Bronchial epithelial cell (primary cell): ENCODE measurements around the gene DLGAP1. TPM values are rescaled to one million over a fixed set of nuclear protein-coding genes. Genes with fewer than 3 reads are reported as not detected.

Experiments
- DNase-seq: peaks from one replicate; pipeline ENCODE4 v3.0.0-alpha.2; 2010; ENCODE audit warnings: low read depth
- FAIRE-seq: peaks from 2 replicates; lab custom pipeline; 2011; peaks lifted over from hg19 to GRCh38; lab: Jason Lieb, UNC
- H3K27me3 ChIP-seq: 2 replicates; pipeline ENCODE4 v1.5.1; 2011; ENCODE audit warnings: low read length; ENCODE audit not compliant: control insufficient read depth, insufficient read depth
- H3K36me3 ChIP-seq: 2 replicates; pipeline ENCODE4 v1.5.1; 2011; ENCODE audit warnings: low read length; ENCODE audit not compliant: control insufficient read depth, insufficient read depth
- H3K4me3 ChIP-seq: 2 replicates; pipeline ENCODE4 v1.5.1; 2011; ENCODE audit warnings: mild to moderate bottlenecking, low read depth, low read length, control low read depth
- CTCF ChIP-seq: IDR thresholded peaks from 2 replicates; pipeline ENCODE4 v1.5.1; 2011; ENCODE audit warnings: mild to moderate bottlenecking, moderate library complexity, low read length, control low read depth, inconsistent platforms; ENCODE audit not compliant: insufficient read depth, severe bottlenecking
- total RNA-seq: library from RNA; depleted of rRNA; stranded (reverse); fragments of >200 nt; gene quantifications from 2 replicates; pipeline ENCODE4 v1.2.1, GENCODE V29; 2014

Gene DLGAP1
- total RNA-seq, 1 donor from 2014 or later: not detected

GRCh38 chr18:3451183-3451988 lies 1003.7 kb downstream of the DLGAP1 start:
- DNase-seq: peak; percentile 69
- no peak for FAIRE-seq

GRCh38 chr18:3450799-3451182 lies 1004.3 kb downstream of the DLGAP1 start:
- no peak for TF ChIP-seq CTCF
- H3K4me3 ChIP-seq: peak overlapping the region; percentile 63
- H3K27me3 ChIP-seq: no peaks in the 10 kb centered on the region
- FAIRE-seq (no peak), DNase-seq (no peak)
- H3K36me3 ChIP-seq: peaks cover 4% of the 10 kb centered on the region

More at GRCh38 chr18:3451183-3451988, 1003.7 kb downstream of the DLGAP1 start:
- peak overlapping the region; percentile 63 for H3K4me3 ChIP-seq
- TF ChIP-seq CTCF: no peak
- H3K27me3 ChIP-seq: no peaks in the 10 kb centered on the region
- peaks cover 8% of the 10 kb centered on the region for H3K36me3 ChIP-seq

- no peak for TF ChIP-seq CTCF
- FAIRE-seq (no peak), DNase-seq (peak; percentile 54)
- Histone ChIP-seq H3K36me3 (peaks cover 2% of the 10 kb centered on the region), H3K4me3 (peak within 1 kb of the TSS; percentile 63), H3K27me3 (no peaks in the 10 kb centered on the region)
Observed at GRCh38 chr18:3450012-3450798, 1004.9 kb downstream of the DLGAP1 start, which contains the start of gene TGIF1. TGIF1 (plus strand) TSS chr18:3450172; CDS start chr18:3450490, 318 bp downstream.

- no peaks in the 10 kb centered on the region for H3K27me3 ChIP-seq
- DNase-seq (no peak), FAIRE-seq (no peak)
- TF ChIP-seq CTCF: no peak
- H3K4me3 ChIP-seq: peak overlapping the region; percentile 63
- H3K36me3 ChIP-seq: peaks cover 2% of the 10 kb centered on the region
Observed at GRCh38 chr18:3449512-3450011, 1005.5 kb downstream of the DLGAP1 start.

GRCh38 chr18:3448838-3449511 lies 1006.1 kb downstream of the DLGAP1 start:
- Histone ChIP-seq H3K4me3 (peak overlapping the region; percentile 63), H3K36me3 (peaks cover 2% of the 10 kb centered on the region), H3K27me3 (no peaks in the 10 kb centered on the region)
- TF ChIP-seq CTCF: no peak
- FAIRE-seq: no peak
- peak; percentile 94 for DNase-seq
